Suprapubic skin (tissue), 4 donors: ENCODE data around the gene SLC38A9.

Source experiments
- CTCF ChIP-seq, 2 donors: fragments of 200-600 bp in 1 of 2; fragments of 450-650 bp in 1 of 2; sonication (generic) in 1 of 2; IDR thresholded peaks; one replicate each; pipeline ENCODE4 v1.5.1; 2016 to 2019; ENCODE audit warnings: antibody characterized with exemption in 2 of 2, mild to moderate bottlenecking in 1 of 2, moderate library complexity in 1 of 2
- EP300 ChIP-seq: sonication (generic); formaldehyde crosslinking; IDR thresholded peaks from one replicate; pipeline ENCODE4 v1.6.1; 2017; ENCODE audit warnings: antibody characterized with exemption
- POLR2A ChIP-seq, 2 donors: fragments of 450-650 bp; IDR thresholded peaks; one replicate each; pipeline ENCODE4 v1.6.1; 2017; ENCODE audit warnings: antibody characterized with exemption in 2 of 2, mild to moderate bottlenecking in 2 of 2, moderate library complexity in 2 of 2
- POLR2AphosphoS5 ChIP-seq, 3 donors: sonication (generic); formaldehyde crosslinking; IDR thresholded peaks; one replicate each; pipeline ENCODE4 v1.6.1; 2017; ENCODE audit warnings: antibody characterized with exemption in 3 of 3

GRCh38 chr5:55601628-55602027 is 110.5 kb downstream of the SLC38A9 start:
- no peak for TF ChIP-seq CTCF (IDR thresholded peaks at IDR 0.05)
- TF ChIP-seq POLR2A (IDR thresholded peaks at IDR 0.05): no peak
- no peak for TF ChIP-seq EP300
- TF ChIP-seq POLR2AphosphoS5 (IDR thresholded peaks at IDR 0.05): peak in 1 of 3 donors; percentile 3
